IPS-11a (cell line): Measurements from ENCODE around the gene HS6ST1.

ENCODE experiments used
- H3K4me3 ChIP-seq: one replicate; pipeline ENCODE4 v1.5.1; 2013; ENCODE audit warnings: low read depth, low read length, control low read depth

HS6ST1 gene

DNA sequence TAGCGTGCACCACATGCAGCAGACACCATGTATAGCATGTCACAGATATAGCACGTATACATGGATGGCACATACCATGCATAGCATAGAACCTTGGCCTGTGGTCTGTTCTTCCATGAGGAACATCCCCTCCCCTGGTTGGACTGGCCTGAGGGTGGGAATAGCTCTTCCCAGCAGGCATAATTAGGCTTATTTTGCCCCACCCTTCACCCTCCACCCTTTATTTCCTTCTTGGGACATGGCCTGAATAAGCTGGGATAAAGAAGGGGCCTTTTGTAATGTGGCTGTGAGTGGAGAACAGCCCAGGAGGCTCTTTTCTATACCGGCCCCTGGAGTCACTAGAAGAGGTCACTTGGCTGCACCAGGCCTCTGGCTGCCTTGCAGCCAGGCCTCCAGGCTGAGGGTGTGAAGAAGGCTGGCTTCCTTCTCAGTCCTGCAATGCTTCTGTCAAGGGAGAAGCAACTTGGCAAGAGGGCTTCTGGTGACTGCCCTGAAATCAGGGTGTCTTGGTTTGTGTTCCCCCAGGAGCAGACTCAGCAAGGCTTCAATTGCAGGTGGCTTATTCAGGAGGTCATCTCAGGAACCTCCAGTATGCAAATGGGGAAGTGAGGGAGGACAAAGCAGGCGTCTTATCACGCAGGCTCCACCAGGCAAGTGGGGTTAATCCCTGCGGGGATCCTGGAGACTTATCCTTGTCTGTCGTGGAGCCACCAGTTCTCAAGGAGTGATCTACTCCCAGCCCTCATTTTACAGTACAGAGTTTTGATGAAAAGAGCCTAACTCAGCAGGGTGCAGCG is 68.2 kb downstream of the HS6ST1 start:
- no peak overlapping the region for H3K4me3 ChIP-seq

DNA sequence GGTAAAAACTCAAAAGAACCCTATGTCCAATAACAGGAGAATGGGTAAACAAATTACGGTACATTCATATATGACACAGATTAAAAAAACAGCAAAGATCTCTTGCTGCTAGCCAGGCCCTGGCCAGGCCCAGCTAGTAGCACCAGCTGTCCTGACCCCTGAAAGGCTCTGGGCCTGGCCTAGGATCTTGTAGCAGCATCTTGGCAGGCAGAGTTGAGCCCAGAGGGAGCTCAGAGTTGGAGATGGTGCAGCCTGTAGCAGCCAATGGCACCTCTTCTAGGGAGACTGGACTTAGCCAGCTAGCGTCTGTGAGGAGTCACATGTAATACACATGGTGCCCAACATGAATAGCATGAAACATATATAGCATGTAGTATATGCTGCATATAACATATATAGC is 69.1 kb downstream of the HS6ST1 start:
- H3K4me3 ChIP-seq, result no peak overlapping the region

DNA sequence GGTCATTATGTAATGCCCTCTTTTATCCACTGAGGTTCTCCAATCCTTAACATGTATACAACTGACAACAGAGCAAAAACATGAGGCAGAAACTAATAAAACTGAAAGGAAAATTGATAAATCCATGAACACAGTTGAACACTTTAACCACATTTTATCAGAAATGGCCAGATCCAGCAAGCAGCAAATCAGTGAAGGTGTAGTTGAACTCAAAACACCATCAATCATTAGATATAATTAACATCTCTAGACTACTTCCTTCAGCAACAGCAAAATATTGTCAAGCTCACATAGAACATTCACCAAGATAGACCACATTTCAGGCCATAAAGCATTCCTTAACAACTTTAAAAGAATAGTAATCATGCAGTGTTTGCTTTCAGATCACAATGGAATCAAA is 72.9 kb downstream of the HS6ST1 start:
- no peak overlapping the region for H3K4me3 ChIP-seq

DNA sequence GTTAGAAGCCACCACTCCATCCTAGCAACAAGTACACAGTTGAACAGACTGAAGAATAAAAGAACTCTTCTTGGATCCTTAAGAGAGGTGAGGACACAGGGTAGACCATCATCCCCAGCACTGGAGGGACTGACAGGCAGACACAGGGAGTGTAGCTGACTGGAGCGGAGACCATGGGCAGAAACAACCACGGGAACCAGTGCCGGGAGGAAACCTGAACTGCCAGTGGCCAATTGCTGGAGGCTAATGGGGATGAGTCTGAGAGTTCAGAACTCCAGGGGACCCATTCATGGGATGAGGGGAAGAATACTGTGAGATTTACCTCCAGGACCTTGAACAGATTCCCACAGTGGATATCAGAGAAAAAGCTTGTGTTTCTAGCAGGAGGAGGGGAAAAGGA is 76.8 kb downstream of the HS6ST1 start:
- H3K4me3 ChIP-seq, result no peak overlapping the region

DNA sequence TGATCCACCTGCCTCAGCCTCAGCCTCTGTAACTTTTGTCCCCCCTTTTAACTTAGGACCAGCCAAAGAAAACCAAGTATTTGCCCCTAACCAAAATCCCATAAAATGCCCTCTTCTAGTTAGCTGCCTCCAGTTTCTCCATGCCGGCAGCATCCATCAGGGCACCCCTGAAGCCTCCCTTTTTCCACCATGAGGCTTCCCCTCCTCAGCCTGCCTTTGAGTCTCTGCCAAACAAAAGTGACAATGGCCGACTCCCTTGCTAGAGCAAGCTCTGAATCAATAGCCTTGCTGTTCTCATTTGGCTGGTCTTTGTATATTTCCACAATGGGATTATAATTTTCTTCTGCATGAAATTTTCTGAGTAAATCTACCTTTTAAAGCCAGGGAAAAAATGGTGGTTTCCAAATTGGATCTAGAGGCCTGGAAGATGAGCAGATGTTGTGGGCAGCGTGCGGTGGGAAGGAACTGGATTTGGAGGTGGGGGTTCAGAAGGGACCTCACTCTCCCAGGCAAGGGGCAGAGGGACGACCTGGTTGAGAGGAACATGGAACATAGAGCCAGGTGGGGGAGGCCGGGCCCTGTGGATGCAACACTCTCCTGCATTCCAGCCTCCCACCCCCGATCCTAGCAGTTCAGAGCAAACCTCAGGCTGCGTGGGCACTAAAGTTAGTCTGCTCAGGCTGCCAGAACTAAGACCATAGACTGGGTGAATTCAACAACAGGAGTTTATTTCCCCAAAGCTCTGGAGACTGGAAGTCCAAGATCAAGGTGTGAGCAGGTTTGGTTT is 80.6 kb downstream of the HS6ST1 start:
- no peak overlapping the region for H3K4me3 ChIP-seq

DNA sequence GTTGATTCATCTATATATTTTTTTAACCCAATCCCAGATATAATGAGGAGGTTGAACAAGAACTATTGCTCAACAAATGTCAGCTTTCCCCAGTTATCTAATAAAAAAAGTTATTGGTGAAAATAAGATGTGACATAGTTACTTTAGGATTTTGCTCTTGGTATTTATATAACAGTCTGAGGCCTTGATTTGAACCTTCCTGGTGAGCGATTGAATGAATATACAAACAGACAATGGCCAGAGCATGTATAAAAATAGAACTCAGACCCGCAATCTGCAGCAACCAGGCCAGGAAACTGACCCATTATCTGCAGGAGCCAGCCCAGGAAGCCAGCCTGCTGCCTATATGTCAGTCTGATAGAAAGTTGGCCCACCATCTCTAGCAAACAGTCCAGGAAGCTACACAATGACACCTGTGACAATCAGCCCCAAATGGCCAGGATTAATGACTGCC is 81.6 kb downstream of the HS6ST1 start:
- H3K4me3 ChIP-seq, result no peak overlapping the region

DNA sequence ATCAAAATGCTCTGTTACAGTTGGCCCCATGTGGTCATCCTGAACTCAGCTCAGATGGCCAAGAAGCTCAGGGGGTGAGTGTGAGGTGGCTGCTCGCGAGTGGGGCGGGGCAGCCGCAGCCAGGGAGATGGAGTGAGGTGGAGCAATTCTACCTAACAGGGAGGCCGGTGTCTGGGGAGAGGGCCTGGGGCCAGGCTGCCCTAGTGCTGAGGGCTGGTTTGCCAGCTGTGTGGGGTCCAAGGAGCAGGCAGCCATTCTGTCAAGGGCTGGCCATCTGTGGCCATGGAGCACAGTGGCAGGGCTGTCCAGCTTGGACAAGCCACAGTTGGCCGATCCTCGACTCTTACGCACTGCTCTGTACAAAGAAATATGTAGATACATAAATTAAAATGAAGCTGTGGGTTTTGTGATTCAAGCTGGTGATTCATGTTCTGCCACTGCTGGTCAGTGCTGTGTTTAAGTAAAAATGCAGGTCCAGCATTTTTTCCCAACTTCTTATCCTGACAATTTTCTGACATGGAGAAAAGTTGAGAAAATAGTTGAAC is 82.1 kb downstream of the HS6ST1 start:
- no peak overlapping the region for H3K4me3 ChIP-seq

DNA sequence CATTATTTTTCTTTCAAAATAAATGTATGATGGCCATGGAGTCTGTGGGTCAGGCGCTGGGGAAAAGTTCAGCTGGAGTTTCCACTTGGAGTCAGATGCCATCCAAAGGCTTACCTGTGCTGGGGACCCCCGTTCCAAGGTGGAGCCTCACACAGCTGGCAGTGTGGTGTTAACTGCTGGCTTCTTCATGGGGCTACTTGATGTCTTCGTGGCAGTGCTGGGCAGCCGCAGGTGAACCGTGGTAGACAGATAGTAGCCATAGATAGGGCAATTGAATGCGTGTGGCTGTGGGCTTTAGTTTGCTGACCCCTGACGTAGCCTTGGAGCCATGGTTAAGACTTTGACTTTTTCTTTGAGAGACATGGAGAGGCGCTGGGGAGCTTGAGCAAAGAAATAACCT is 83.1 kb downstream of the HS6ST1 start:
- H3K4me3 ChIP-seq, result no peak overlapping the region

DNA sequence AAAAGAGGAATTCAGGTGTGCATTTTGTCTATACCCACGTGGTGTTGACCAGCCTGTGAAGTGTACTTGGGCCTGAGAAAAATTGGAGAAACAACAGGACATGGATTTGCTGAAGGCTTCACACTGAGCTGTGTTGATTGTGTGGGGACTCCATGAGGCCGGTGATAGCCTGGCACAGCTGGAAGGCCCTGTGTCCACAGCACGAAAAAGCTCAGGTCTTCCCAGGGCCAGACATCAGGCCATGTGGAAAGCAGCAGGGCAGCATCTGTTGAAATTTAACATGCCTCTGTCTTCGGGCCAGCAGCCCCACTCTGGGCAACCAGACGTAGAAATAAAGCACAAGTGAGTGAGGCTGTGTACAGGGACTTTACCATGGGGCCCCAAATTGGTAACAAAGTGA is 84.1 kb downstream of the HS6ST1 start:
- no peak overlapping the region for H3K4me3 ChIP-seq

DNA sequence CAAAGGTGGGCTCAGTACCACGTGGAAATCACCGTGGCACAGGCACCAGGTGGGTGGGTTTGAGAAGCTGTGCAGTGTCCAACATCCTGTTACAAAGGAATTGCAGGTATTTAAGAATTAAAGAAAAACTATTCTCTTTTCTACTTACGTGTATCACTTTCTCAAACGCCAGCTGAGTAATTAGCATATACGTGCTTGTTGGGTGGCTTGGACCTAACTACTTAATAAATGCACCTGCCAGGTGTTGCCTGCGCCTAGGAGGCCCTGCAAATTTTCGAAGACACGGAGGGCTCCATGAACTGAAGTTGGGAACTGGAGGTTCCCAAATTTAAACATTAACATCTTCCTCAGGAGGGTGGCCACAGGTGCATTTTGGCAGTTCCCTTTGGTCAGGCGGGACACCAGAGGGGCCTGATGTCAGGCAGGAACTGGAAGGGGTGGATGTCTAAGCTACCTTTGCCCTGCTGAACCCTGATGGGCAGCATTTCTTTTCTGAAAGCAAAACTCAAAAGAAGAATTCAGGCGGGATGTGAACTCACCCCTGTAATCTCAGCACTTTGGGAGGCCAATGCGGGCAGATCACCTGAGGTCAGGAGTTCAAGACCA is 84.8 kb downstream of the HS6ST1 start:
- peak overlapping the region; percentile 13 for H3K4me3 ChIP-seq

DNA sequence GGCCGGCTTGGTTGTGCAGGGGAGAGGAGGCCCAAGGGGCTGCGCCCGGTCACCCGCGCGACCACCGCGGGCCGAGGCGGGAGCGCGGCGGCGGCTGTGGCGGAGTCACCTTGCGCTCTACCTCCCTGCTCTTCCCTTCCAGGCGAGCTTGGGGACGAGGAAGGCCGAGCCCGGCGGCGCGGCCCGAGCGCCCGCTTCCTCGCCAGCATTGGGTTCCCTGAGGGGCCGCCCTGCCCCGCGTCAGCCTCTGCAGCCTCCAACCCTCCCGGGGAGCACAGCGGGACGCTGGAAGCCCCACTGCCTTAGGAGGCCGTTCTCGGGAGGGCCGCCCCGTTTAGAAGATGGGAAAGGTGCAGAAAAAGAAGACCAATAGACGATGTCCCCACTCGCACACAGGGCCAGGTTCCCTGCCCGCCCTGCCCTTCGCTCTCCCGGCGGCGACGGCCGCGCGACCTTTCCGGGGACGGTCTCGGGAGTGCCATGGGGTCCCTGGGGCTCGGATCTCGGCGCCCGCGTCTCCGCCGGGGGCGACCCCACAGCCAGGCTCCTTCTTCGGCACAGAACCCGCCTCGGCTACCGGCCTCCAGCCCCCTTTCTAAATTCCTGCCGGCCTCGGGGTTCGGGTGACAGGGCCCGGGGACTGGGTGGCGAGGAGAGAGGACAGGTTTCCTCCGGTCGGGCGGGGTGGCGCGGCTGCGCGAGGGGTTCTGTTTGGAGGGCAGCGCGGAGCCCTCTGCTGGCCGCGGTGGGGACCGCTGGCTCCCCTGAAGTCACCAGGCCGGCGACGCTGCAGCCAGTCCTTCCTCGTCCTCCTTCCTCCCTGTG is 85.5 kb downstream of the HS6ST1 start:
- peak overlapping the region; percentile 66 for H3K4me3 ChIP-seq

DNA sequence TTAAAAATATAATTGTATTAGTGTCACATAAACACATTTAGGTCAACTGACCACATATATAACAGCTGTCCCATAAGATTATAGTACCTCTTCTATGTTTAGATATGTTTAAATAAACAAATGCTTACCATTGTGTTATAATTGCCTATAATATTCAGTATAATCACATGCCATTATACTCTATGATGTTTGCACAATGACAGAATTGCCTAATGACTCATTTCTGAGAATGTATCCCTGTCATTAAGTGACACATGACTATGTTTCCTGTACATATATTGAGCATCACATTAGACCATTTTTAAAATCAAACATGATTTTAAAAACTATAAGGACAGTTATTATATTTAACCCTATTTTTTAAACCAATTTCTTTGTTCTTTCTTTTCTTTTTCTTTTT is 89.8 kb downstream of the HS6ST1 start:
- no peak overlapping the region for H3K4me3 ChIP-seq

DNA sequence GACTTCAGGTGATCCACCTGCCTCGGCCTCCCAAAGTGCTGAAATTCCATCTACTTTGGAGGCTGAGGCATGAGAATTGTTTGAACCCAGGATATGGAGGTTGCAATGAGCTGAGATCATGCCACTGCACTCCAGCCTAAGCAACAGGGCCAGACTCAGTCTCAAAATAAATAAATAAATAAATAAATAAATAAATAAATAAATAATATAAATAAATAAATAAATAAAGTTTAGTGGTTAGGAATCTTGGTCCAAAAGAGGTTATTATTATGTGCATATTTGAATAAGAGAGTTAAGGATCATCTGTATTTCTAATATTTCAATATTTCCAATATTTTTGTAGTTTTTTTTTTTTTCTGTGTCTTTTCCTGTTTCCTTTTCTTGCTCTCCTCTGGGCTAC is 90.8 kb downstream of the HS6ST1 start:
- no peak overlapping the region for H3K4me3 ChIP-seq

DNA sequence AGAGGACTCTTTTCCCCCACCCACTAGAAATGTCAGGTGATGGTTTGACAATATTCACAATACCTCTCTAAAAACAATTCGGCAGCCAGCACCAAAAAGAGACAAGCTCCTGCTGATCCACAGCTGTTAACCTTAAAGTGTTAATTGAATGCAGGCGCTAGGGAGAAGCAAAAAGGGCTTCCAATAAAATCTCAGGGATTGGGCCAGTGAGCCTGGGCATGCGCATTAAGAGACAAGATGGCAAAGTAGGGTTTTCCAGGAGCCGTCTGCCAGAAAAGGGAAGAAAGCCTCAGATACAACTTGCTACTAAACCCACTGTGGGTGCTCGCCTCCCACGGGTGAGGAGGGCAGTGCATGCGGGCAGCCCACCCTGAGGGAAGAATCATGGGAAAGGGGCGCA is 98.8 kb downstream of the HS6ST1 start:
- H3K4me3 ChIP-seq, result no peak overlapping the region

DNA sequence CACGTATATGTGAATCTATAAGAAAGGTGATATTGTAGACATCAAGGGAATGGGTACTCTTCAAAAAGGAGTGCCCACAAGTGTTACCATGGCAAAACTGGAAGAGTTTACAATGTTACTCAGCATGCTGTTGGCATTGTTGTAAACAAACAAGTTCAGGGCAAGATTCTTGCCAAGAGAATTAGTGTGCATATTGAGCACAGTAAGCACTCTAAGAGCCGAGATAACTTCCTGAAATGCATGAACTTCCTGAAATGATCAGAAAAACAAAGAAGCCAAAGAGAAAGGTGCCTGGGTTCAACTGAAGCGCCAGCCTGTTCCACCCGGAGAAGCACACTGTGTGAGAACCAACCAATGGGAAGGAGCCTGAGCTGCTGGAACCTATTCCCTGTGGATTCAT is 101.0 kb downstream of the HS6ST1 start:
- H3K4me3 ChIP-seq, result no peak overlapping the region

DNA sequence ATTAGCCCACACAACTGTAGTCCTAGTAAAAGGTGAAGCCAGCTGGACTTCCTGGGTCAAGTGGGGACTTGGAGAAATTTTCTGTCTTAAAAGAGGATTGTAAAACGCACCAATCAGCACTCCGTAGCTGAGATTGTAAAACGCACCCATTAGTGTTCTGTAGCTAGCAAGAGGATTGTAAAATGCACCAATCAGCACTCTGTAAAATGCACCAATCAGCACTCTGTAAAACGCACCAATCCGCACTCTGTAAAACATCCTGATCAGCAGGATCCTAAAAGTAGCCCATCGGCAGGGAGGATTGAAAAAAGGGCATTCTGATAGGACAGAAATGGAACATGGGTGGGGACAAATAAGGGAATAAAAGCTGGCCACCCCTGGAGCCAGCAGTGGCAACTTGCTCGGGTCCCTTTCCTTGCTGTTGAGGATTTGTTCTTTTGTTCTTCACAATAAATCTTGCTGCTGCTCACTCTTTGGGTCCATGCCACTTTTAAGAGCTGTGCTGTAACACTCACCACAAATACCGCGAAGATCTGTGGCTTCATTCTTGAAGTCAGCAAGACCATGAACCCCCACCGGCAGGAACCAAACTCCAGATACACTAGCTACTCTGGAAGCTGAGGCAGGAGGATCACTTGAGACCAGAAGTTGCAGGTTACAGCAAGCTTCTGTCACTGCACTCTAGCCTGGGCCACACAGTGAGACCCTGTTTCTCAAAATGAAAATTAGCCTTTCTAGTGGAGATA is 102.6 kb downstream of the HS6ST1 start:
- H3K4me3 ChIP-seq, result no peak overlapping the region
